DND-41 (cell line): ENCODE data around the gene ZC3H7B.

ENCODE experiments used
- ATAC-seq: fragments of 200-7000 bp; cut with Tn5 transposase; 3 replicates; pipeline ENCODE4 v1.9.1; 2021; ENCODE audit warnings: low read depth; ENCODE audit not compliant: insufficient read depth
- DNase-seq: peaks from one replicate; pipeline ENCODE4 v3.0.0-alpha.2; 2020
- H2AFZ ChIP-seq: 2 replicates; pipeline ENCODE4 v1.6.0; 2012; ENCODE audit warnings: low read depth, low read length
- H3K27ac ChIP-seq: 2 replicates; pipeline ENCODE4 v1.5.1; 2012; ENCODE audit warnings: low read length, inconsistent platforms
- H3K27me3 ChIP-seq: fragments of 200-600 bp; sonication (generic); 2 replicates; pipeline ENCODE4 v1.6.0; 2012; ENCODE audit warnings: low read length, mild to moderate bottlenecking, inconsistent platforms; ENCODE audit not compliant: insufficient read depth, poor library complexity
- H3K36me3 ChIP-seq: 2 replicates; pipeline ENCODE4 v1.5.1; 2012; ENCODE audit warnings: low read length, inconsistent platforms; ENCODE audit not compliant: insufficient read depth
- H3K4me1 ChIP-seq: 2 replicates; pipeline ENCODE4 v1.5.1; 2012; ENCODE audit warnings: mild to moderate bottlenecking, low read length; ENCODE audit not compliant: insufficient read depth
- H3K4me2 ChIP-seq: 2 replicates; pipeline ENCODE4 v1.6.0; 2012; ENCODE audit warnings: mild to moderate bottlenecking, moderate library complexity, low read length, inconsistent platforms; ENCODE audit not compliant: insufficient read depth
- H3K4me3 ChIP-seq, 2 experiments: fragments of 200-600 bp in 1 of 2; shearing (Covaris generic) in 1 of 2; 2 replicates each; pipeline ENCODE4 v1.5.1; 2012 to 2016; ENCODE audit warnings: inconsistent platforms in 2 of 2, low read length in 2 of 2, mild to moderate bottlenecking in 2 of 2, low read depth in 1 of 2, moderate library complexity in 1 of 2
- H3K79me2 ChIP-seq: 2 replicates; pipeline ENCODE4 v1.6.0; 2012; ENCODE audit warnings: low read length, inconsistent platforms; ENCODE audit not compliant: insufficient read depth
- H3K9ac ChIP-seq: 2 replicates; pipeline ENCODE4 v1.6.0; 2012; ENCODE audit warnings: low read depth, mild to moderate bottlenecking, inconsistent platforms, low read length, moderate library complexity
- H3K9me3 ChIP-seq: 2 replicates; pipeline ENCODE4 v1.5.1; 2012; ENCODE audit warnings: low read length, moderate library complexity, mild to moderate bottlenecking, inconsistent platforms; ENCODE audit not compliant: insufficient read depth, severe bottlenecking
- H4K20me1 ChIP-seq: 2 replicates; pipeline ENCODE4 v1.6.0; 2012; ENCODE audit warnings: low read length; ENCODE audit not compliant: insufficient read depth
- CTCF ChIP-seq: IDR thresholded peaks from 2 replicates; pipeline ENCODE4 v1.5.1; 2012; ENCODE audit warnings: borderline replicate concordance, low read length, moderate library complexity, mild to moderate bottlenecking; ENCODE audit not compliant: poor library complexity, severe bottlenecking; ENCODE audit errors: extremely low read depth
- EZH2 ChIP-seq: IDR thresholded peaks from 3 replicates; pipeline ENCODE4 v1.6.1; 2012; ENCODE audit warnings: borderline replicate concordance, low read depth, mild to moderate bottlenecking, moderate library complexity, low read length, inconsistent platforms; ENCODE audit not compliant: severe bottlenecking

ZC3H7B gene

GRCh38 chr22:41381329-41382097, 80.2 kb downstream of the ZC3H7B start, which contains the start of gene TEF:
TEF (plus strand) TSS chr22:41381942; CDS start chr22:41382045, 103 bp downstream.
- DNase-seq = peak; percentile 100

GRCh38 chr22:41382098-41382578, 80.8 kb downstream of the ZC3H7B start:
- no peaks in the 10 kb centered on the region for H3K36me3 ChIP-seq
- H3K79me2 ChIP-seq = no peaks in the 10 kb centered on the region
- H3K27ac ChIP-seq = peak overlapping the region; percentile 75
- peak overlapping the region; percentile 96 for H3K4me2 ChIP-seq
- no peaks in the 10 kb centered on the region for H3K9me3 ChIP-seq
- H3K4me1 ChIP-seq = peaks cover 23% of the 10 kb centered on the region
- H4K20me1 ChIP-seq = no peaks in the 10 kb centered on the region
- ATAC-seq (peak; percentile 27), DNase-seq (peak; percentile 75)
- peak overlapping the region; percentile 87 for H2AFZ ChIP-seq
- peak overlapping the region; percentile 78 to 79 for H3K4me3 ChIP-seq
- H3K9ac ChIP-seq = peak overlapping the region; percentile 77
- no peaks in the 10 kb centered on the region for H3K27me3 ChIP-seq
- TF ChIP-seq CTCF (no peak), EZH2 (no peak)

More at GRCh38 chr22:41381329-41382097, 80.2 kb downstream of the ZC3H7B start, which contains the start of gene TEF:
- H3K27ac ChIP-seq = peak within 1 kb of the TSS; percentile 82
- peak within 1 kb of the TSS; percentile 77 for H3K9ac ChIP-seq
- H3K36me3 ChIP-seq = no peaks in the 10 kb centered on the region
- peak within 1 kb of the TSS; percentile 87 for H2AFZ ChIP-seq
- no peaks in the 10 kb centered on the region for H3K9me3 ChIP-seq
- peak; percentile 88 for ATAC-seq
- TF ChIP-seq CTCF (no peak), EZH2 (no peak)
- no peaks in the 10 kb centered on the region for H3K79me2 ChIP-seq
- H3K4me1 ChIP-seq = peaks cover 23% of the 10 kb centered on the region
- H3K4me3 ChIP-seq = peak within 1 kb of the TSS; percentile 78 to 79
- H3K27me3 ChIP-seq = no peaks in the 10 kb centered on the region
- no peaks in the 10 kb centered on the region for H4K20me1 ChIP-seq
- H3K4me2 ChIP-seq = peak within 1 kb of the TSS; percentile 96

DNA sequence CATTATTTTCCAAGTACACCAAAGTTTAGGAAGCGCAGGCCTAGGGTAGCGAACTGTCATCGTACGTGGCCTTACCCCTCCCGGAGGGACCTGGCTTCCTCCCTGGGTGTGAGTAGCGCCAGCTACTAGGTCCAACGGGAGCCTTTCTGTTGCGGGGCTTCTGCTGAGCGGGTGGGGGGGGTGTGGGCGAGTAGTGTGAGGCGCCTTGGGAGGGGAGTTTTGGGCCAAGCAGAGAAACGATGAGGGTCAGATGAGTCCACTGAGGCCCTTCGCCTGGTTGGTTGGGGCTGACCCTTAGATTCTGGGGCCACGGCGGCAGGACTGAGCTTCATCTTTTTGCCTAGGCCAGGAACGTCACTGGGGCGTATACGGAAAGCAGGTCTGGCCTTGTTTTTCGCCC, 81.3 kb downstream of the ZC3H7B start:
- Histone ChIP-seq H4K20me1 (no peaks in the 10 kb centered on the region), H3K4me3 (peak overlapping the region; percentile 78 to 79), H3K9me3 (no peaks in the 10 kb centered on the region), H2AFZ (peak overlapping the region; percentile 87), H3K36me3 (peaks cover 3% of the 10 kb centered on the region), H3K9ac (peak overlapping the region; percentile 77), H3K4me2 (peak overlapping the region; percentile 96), H3K27ac (peak overlapping the region; percentile 75), H3K79me2 (no peaks in the 10 kb centered on the region), H3K27me3 (no peaks in the 10 kb centered on the region), H3K4me1 (peaks cover 23% of the 10 kb centered on the region)
- DNase-seq (no peak), ATAC-seq (no peak)
- TF ChIP-seq CTCF (no peak), EZH2 (no peak)
